SKM-1 treated with dmso at 0.1 percent for 144 hours (cell line): ENCODE data around the gene TFAP2B.

ENCODE experiments used
- DNase-seq: peaks from one replicate; lab custom pipeline; 2025; ENCODE audit not compliant: unreplicated experiment; lab: John Stamatoyannopoulos, UW

TFAP2B gene

DNA sequence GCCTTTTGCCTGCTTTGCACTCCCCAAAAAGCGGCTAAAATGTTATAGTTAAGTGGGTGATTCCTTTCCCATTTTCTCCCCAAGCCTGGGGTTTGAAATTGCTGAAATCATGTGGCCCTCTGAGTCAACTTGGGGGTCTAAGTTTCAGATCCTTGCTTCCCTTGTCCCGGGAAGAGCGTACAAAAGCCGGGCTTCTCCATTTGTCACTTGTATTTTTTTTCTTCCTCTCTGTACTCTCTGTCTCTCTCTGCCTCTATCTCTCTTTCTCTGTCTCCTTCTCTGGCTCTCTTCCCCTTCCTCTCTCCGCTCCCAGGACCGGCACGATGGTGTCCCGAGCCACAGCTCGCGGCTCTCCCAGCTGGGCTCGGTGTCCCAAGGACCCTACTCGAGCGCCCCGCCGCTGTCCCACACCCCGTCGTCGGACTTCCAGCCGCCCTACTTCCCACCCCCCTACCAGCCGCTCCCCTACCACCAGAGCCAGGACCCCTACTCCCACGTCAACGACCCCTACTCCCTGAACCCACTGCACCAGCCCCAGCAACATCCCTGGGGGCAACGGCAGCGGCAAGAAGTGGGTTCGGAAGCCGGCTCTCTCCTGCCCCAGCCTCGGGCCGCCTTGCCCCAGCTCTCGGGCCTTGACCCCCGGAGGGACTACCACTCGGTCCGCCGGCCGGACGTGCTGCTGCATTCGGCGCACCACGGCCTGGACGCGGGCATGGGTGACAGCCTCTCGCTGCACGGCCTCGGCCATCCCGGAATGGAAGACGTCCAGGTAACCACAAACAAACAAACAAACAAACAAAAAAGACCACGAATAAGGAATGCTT lies 4.6 kb downstream of the TFAP2B start:
- no peak for DNase-seq

DNA sequence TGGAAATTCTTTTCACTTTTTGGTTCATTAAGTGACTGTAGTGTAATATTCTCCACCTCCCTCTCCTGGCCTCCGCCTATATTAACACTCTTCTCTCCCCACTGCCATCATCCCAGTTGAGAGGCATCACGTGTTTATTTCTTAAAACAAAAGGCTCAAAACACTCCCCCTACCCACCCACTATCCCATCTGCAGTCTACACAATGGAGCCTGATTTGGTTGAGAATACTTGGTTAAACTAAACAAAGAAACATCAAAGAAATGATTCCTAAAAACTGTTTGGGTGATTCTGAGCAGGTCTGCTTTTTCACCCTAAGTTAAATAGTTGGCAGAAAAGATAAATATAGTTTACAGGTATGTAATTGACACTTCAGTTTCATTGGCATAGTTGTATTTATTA lies 5.9 kb downstream of the TFAP2B start:
- no peak for DNase-seq

DNA sequence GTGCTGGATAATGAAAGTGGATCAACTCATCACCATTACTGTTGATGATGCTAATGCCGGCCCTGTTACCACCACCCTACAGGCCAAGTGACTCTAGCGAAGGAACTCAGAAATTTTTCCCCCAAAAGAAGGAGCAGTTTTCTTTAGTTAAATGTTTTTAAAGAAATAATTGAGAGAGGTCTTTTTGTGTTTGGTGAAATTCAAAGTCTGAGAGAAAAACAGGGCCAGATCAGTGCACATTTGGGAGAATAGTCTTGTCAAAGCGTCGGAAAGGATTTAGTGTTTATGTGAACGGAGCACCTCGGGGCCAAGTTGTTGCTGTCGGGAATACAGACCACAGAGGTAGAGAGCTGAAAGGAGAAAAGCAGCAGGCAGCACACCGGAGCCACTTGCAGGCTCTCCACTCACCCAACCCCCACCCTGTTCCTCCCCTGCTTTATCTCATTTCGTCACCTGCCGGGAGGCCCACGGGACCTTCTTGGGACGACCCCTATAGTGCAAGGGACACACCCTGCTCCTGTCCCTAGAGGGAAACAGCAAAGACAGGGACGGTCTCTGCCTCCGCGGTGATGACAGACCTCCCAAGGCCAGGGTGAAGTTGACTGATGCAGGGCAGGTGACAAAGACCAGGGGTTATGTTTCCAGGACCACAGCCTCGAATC lies 6.8 kb downstream of the TFAP2B start:
- DNase-seq, result no peak

DNA sequence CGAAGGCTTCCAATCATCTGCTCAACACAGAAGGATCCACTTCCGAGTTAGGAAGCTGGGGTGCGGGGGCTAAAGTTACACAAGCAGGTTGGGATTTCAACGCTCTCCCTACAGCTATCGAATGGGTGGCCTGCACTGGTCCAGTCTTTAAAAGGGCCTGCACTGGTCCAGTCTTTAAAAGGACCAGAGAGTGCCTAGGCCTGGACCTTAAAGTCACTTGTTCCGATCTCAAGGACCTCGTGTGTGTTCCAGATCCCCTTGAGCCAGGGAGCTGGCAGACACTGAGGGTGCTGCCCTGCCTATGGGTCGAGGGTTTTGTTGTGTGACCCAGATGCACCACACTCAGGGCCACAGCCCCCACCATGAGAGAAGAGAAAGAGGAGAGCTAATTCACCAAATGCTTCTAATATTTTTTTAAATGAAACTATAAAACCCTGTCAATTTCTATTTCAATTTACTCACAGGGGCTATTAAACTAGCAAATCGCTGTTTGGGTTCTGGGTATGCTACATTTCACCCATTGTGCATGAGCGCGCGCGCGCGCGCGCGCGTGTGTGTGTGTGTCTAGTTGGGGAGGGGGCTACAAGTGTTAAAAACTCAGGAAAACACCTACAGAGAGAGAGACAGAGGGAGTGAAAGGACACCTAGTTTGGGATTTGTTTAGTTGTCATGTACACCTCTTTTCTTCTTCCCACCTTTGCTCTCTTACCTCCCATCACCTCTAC lies 7.5 kb downstream of the TFAP2B start:
- no peak for DNase-seq

DNA sequence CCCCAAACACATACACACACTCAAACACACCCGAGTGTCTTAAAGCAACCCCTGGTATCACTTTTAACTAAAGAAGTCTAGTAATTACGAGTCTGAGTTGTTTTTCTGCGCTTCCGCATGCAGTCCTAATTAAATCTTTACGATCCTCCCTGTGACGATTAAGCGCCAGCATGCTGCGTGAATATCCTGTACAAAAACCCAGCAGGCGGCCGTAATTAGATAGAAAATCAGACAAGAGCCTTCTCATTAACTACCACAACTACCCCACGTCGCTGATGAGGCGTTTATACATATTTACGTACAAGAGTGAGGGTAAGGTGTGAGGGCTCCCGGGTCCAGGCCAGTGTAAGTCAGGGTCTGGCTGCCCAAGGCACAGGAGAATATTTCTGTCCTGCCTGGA lies 8.1 kb downstream of the TFAP2B start:
- no peak for DNase-seq

DNA sequence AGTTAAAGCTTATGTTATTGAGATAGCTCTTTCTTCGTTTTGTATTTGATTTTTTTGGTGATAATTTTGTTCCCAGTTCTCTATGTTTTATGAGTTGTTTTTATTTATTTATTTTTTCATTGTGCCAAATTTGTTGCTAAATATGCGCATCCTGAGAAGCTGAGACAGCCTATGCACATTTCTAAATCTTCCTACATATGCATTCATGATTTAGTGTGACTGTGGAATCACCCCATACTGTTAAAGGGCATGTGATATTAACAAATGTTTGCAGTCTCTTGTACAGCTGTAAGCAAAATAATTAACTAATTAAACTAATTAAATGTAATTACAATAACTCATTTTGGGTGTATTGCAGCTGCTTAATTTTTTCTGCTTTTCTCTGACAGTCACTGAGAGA lies 10.4 kb downstream of the TFAP2B start:
- no peak for DNase-seq

DNA sequence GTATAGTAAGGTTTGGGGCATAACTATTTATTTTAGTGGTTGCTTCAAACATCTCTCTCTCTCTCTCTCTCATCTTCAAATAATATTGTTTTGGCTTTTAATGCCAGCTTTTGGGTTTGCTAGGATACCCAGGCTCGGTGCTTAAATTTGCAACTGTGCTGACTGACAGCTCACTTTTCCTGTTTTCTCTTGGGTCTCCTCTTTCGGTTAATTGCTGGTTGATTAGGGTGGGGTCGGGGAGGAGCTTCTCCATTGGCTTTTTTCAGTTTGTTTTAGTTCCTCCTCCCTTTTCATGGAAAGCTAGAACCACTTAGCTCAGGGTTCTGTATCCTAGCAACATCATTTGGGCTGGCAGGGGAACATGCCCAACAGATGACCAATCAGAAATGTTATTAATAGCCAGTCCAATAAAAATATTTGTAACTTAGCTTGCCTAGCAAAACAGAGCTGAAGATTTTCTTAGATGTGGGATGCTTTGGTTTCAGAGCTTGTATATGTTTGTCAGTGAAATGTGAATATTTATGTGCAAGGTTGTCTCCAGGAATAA lies 11.3 kb downstream of the TFAP2B start:
- DNase-seq, result no peak

DNA sequence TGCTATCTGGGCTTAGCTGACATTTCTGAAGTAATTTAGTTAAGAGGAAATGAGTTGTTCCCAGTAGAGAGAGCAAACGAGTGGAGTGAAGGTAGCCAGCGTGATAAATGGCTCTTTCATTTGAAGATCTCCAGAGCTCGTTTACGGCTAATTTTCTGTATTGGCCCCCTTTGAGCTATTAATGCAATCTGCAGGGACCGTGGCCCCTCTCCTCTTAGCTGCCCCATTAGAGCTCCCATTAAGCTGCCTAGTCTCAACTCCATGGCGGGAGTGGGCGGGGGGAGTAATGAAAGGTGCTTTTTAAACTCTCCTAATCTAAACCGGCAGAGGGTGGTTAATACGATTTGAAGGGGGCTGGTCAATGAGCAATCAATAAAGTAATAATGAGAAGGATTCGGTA lies 12.5 kb downstream of the TFAP2B start:
- DNase-seq, result no peak

DNA sequence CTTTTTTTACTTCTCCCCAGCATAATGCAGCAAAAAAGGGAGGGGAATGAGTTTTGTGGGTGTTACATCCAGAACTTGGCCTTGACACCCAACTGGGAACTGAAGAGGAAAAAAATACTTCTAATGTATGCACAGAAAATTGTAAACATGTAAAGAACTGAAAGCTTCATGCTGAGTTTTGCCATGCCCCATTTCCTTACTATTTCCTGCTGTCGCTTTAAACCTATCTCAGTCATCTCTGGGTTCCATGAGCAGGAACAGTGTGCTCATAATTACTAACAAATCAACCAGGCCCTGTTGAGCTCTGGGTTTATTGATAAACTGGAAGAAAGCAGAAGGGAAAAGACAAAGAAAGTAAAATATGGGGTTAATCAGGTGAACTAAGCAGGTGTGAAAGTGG lies 14.2 kb downstream of the TFAP2B start:
- DNase-seq, result no peak

DNA sequence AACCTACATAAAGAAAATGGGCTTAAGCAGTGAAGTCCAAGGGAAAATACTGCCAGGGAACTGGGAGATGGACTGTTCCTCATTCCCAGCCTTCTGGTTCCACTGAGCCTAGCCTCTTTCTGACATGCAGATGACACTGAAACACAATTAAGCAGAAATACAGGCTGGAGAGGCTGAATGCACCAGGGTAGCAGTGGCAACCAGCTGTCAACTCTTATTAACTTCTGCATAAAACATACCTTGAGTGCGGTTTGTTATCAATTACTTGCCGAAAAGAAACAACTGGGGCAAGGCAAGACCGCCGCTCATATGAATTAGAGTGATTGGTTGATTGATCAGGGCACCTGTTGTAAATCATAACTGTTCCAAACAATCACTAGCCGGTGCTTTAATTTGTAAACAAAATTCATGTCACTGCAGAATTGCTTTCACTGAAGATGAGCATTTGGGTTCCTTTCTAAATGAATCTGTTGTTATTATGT lies 16.3 kb downstream of the TFAP2B start:
- DNase-seq, result no peak

DNA sequence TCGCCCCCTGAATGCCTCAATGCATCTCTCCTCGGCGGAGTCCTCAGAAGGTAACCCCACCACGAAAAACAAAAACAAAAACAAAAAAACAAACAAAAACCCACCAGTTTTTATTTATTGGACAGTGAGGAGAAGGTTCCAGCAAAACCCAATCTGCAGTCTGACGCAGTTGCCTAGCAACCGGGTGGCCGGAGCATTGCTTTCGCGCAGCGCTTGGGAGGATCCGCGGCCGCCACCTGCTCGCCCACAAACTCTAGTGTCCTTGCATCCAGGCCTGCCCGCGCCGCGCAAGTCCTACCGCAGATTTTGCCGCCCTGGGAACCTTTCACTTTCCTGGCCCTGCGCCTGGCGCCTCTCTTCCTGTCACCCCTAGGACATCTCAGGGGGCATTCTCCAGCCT lies 17.6 kb downstream of the TFAP2B start:
- no peak for DNase-seq

DNA sequence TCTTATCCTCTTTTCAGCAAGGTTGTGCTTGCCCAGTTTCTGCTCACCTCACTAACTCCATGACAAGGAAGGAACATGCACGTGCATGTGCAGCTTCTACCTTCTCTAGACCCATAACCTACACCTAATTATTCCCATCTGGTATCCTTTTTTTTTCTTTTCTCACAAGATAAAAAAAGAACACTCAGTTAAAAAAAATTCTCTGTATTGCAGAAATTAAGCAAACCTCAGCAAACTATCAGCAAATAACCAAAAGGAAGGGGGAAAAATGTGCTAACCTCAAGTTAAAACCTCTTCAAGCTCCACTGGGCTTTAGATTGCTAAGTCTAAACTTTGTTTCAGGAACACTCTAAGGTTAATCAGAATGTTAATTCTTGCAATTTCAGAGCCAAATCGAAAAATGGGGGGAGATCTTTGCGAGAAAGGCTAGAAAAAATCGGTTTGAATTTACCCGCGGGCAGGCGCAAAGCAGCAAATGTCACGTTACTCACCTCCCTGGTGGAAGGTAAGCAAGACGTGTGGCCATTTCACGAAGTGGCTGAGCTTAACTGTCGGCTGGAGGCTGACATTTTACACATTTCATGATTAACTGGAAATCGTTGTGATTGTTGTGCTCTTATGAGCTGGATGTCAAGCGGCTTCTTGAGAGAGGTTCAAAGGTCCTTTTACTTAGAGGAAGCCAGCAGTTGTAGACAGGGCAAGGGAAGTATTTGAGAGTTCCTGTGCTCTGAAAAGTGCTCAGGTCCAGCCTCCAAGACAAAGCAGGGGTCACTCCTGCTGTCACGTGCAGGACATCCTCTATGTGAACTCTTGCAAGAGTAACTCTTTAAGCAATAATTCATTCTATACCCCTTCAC lies 19.1 kb downstream of the TFAP2B start:
- no peak for DNase-seq

DNA sequence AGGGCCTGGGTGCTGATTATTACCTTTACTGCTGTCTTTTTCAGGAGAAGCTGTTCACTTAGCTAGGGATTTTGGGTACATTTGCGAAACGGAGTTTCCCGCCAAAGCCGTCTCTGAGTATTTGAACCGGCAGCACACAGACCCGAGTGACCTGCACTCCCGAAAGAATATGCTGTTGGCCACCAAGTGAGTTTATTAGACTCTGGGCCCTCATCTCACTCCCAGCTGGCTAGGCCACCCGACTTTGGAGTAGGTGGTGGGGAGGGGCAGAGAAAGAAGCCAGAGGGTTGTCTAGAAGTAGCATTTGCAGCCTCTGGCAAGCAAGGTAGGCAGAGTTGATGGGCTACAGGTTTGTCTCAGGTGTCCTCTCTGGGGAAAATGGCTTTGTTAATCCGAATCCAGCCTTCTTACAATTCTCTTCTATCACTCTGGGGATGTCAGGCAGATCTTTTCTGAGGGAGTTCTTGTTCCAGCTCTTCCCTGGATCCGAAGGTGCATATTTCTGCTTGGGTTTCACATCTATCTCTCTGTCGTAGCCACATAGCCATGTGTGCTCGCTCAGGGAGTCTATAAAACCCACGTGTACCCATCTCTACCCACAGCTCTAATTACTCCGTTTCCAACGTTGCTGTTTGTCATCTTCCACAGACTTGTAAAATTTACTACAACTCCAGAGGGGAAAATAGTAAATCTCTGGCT lies 21.6 kb downstream of the TFAP2B start:
- DNase-seq, result no peak

DNA sequence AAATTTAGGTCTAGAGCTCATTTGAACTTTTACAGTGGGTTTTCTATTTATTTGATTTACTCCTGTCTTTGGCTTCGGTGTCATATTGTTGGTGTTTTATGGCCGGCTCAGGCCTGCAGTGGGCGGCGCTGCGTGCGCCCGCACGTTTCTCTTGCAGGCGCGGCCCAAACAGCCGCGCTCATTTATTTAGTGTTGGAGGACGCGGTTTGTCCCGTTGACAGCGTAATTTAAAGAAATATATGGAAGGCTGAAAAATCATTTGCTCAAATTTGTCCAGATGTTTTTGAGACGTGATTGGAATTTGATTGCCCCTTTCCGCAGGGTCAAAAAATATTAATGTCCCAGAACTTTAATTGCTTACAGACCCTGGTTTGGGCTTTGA lies 22.1 kb downstream of the TFAP2B start:
- DNase-seq, result no peak

DNA sequence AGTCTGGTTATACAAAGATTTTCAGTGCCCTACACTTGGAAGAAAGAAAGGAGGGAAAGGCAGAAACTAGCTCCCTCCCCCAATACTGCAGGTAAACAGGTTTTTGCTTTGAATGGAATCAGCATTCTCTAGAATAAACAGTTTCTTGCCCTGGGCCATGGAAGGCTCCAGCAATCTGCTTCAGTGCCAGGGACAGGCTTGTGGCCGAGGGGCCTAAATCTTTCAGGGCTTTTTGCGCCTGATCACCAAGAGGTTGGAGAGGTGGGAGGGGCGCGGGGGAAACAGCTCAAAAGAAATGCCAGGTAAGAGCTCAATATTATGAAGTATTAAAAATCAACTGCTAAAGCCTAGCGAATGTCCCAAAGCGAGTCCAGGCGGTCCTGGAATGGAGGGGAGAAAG lies 23.8 kb downstream of the TFAP2B start:
- DNase-seq, result no peak

DNA sequence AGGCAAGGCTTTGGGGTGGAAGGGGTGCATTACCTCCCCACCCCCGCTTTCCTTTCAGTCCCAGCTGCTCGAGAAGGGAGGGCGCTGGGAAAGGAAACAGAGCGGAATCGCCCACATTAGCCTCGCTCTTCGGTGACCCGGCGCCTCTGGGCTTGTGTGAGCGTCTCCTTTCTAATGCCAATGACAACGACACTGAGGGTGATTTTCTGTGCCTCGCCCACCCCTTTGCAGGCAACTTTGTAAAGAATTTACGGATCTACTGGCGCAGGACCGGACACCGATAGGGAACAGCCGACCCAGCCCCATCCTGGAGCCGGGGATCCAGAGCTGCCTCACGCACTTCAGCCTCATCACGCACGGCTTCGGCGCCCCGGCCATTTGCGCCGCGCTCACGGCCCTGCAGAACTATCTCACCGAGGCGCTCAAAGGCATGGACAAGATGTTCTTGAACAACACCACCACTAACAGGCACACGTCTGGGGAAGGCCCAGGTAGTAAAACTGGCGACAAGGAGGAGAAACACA lies 24.3 kb downstream of the TFAP2B start:
- no peak for DNase-seq

DNA sequence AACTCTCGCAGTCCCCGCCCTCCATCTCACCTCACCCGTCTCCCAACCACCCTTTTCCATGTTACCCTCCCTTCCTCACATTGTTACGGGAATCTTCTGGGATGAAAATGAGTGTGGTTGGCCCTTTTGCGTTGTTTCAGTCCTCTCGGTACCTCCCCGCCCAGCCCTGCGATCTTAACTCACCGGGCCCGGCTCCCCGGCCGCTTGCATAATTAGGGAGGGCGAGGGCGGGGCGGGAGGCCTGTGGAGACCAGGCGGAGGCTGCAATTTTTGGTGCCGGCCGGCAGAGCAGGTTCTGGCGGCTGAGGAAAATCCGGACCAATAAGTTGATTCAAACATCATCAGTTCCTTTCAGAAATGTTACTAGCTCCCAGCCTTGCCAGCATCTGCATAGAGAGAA lies 25.2 kb downstream of the TFAP2B start:
- DNase-seq, result no peak

DNA sequence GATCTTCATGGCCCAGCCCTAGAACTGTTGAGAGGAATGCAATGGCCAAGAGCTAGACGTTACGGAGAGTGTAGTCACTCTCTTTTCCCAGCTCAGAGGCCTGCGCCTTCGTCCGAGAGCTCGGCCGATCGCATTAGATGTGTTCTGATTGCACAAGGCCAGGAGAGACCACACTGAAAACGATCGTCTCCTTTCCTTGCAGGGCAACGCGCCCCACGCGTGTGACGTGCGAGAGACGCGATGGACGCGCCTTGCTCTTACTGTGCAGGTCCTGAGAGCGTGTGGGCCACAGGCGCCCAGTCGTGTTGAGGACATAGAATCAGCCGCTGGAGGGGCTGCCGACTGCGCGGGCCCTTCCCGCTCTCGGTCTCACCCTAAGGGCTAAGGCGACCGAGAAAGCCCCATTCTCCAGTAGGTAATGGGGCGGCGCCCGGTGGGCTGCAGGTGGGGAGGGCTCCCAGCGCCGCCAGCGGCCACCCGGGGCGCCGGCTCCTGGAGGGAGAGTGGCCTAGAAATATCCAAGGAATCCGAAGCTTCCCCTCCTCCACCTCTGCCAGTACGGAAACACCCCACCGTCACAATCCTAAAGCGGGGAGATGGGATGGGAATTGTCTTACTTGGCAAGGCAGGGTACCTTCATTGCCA lies 26.9 kb downstream of the TFAP2B start:
- no peak for DNase-seq

DNA sequence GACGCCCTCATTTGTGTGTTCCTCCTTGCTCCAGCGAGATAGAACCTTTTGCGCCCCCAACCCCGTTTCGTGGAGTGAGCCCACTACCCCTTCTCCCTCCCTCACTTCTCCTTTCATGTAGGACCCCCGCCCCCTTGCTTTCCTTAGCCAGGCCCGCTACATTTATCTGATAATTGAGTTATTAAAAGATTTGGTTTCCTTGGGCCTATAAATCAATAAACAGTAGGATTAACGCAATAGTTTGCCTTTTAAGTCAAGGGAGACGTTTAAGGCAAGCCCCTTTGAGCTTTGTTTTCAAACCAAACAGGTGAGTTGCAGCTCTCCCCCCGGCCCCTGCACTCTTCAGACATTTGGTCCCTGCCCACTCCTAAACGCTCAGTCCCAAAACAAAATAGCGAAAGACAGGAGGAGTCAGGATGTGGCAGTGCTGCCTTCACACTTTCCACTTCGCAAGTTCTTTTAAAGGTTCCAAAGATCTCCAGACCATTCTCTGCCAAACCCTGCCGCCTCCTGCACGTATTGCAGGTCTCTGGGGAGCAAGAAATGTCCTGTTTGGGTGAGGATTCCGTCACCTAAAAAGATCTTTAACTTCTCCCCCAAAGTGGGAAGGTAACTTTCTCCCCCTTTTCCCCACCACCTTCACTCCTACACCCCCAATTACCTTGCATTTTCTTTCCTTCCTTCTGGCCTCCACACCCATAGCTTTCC lies 27.6 kb downstream of the TFAP2B start:
- DNase-seq, result no peak
